NK-92 (cell line): ENCODE data around the gene EFCAB8.

Source experiments
- DNase-seq: peaks from one replicate; lab custom pipeline; 2025; ENCODE audit not compliant: unreplicated experiment; lab: John Stamatoyannopoulos, UW

Gene EFCAB8

GRCh38 chr20:32983459-32984112 is 124.9 kb downstream of the EFCAB8 start:
- no peak for DNase-seq

- DNase-seq = no peak
Observed at GRCh38 chr20:32984196-32984595, 125.5 kb downstream of the EFCAB8 start.

- DNase-seq = no peak
Observed at GRCh38 chr20:32984631-32985354, 126.1 kb downstream of the EFCAB8 start.

- DNase-seq = no peak
Observed at GRCh38 chr20:32985596-32985995, 126.9 kb downstream of the EFCAB8 start.

GRCh38 chr20:32986331-32986966 is 127.7 kb downstream of the EFCAB8 start:
- no peak for DNase-seq

GRCh38 chr20:32987044-32987825 is 128.5 kb downstream of the EFCAB8 start:
- no peak for DNase-seq

GRCh38 chr20:32988008-32988407 is 129.3 kb downstream of the EFCAB8 start:
- no peak for DNase-seq

GRCh38 chr20:32989507-32990283 is 131.0 kb downstream of the EFCAB8 start:
- DNase-seq = no peak

GRCh38 chr20:32990426-32990825 is 131.7 kb downstream of the EFCAB8 start:
- no peak for DNase-seq

- no peak for DNase-seq
Observed at GRCh38 chr20:32991383-32991782, 132.7 kb downstream of the EFCAB8 start.

- no peak for DNase-seq
Observed at GRCh38 chr20:32991792-32992641, 133.3 kb downstream of the EFCAB8 start.

GRCh38 chr20:32993496-32994050 is 134.8 kb downstream of the EFCAB8 start:
- DNase-seq = no peak

GRCh38 chr20:32995802-32996201 is 137.1 kb downstream of the EFCAB8 start:
- no peak for DNase-seq

GRCh38 chr20:32997431-32997830 is 138.7 kb downstream of the EFCAB8 start:
- DNase-seq = no peak

- DNase-seq = no peak
Observed at GRCh38 chr20:32999603-33000250, 141.0 kb downstream of the EFCAB8 start.

- no peak for DNase-seq
Observed at GRCh38 chr20:33000802-33001466, 142.2 kb downstream of the EFCAB8 start.

GRCh38 chr20:33002087-33002808 is 143.5 kb downstream of the EFCAB8 start:
- DNase-seq = no peak
